HG03066 (cell line): ENCODE measurements around the gene HASPIN.
A peak's percentile ranks its signal among the peaks of the same experiment; 100 is the strongest.

ENCODE experiments used
- ATAC-seq: cut with Tn5 transposase; IDR thresholded peaks from one replicate; pipeline ENCODE4 v1.9.1; 2021; ENCODE audit warnings: low read depth; ENCODE audit not compliant: unreplicated experiment

The HASPIN gene

GRCh38 chr17:3723556-3724377, at the start of gene HASPIN:
Gene HASPIN (plus strand): TSS chr17:3723903. CDS start chr17:3723936, 33 bp downstream.
- ATAC-seq = peak; percentile 73

- no peak for ATAC-seq
Measured at GRCh38 chr17:3675886-3676285, 47.8 kb upstream of the HASPIN start.

- no peak for ATAC-seq
Measured at GRCh38 chr17:3678095-3678820, 45.4 kb upstream of the HASPIN start.

- ATAC-seq = no peak
Measured at GRCh38 chr17:3678821-3679530, 44.7 kb upstream of the HASPIN start.

GRCh38 chr17:3679531-3680126, 44.1 kb upstream of the HASPIN start:
- ATAC-seq = no peak

GRCh38 chr17:3681057-3681456, 42.6 kb upstream of the HASPIN start:
- no peak for ATAC-seq

- no peak for ATAC-seq
Measured at GRCh38 chr17:3681565-3681964, 42.1 kb upstream of the HASPIN start.

- ATAC-seq = no peak
Measured at GRCh38 chr17:3682033-3682432, 41.7 kb upstream of the HASPIN start.

- ATAC-seq = no peak
Measured at GRCh38 chr17:3683054-3683511, 40.6 kb upstream of the HASPIN start.

- no peak for ATAC-seq
Measured at GRCh38 chr17:3685174-3685573, 38.5 kb upstream of the HASPIN start.

- no peak for ATAC-seq
Measured at GRCh38 chr17:3688027-3688553, 35.6 kb upstream of the HASPIN start.

GRCh38 chr17:3688852-3689261, 34.8 kb upstream of the HASPIN start:
- ATAC-seq = no peak

- ATAC-seq = no peak
Measured at GRCh38 chr17:3689262-3690093, 34.2 kb upstream of the HASPIN start.

GRCh38 chr17:3690094-3690715, 33.5 kb upstream of the HASPIN start:
- no peak for ATAC-seq

- ATAC-seq = no peak
Measured at GRCh38 chr17:3691617-3692067, 32.1 kb upstream of the HASPIN start.

- ATAC-seq = no peak
Measured at GRCh38 chr17:3692346-3692745, 31.4 kb upstream of the HASPIN start.

- ATAC-seq = no peak
Measured at GRCh38 chr17:3693141-3693540, 30.6 kb upstream of the HASPIN start.

- no peak for ATAC-seq
Measured at GRCh38 chr17:3693829-3694231, 29.9 kb upstream of the HASPIN start.

- no peak for ATAC-seq
Measured at GRCh38 chr17:3695129-3695722, 28.5 kb upstream of the HASPIN start.
